Osteocyte (in vitro differentiated cells): Measurements from ENCODE around the gene PRIMPOL. TPM values are rescaled to one million over a fixed set of nuclear protein-coding genes. Genes with fewer than 3 reads are reported as not detected.
"Not testable (repeated sequence)": the region's sequence is repeated elsewhere in the genome, so short reads cannot be mapped to it uniquely, and the experiment has no call there.

Source experiments
- DNase-seq: peaks from one replicate; pipeline ENCODE4 v3.0.0; 2021; ENCODE audit warnings: mixed read lengths; ENCODE audit not compliant: unreplicated experiment; ENCODE audit errors: extremely low spot score
- H3K27ac Mint-ChIP-seq: one replicate; pipeline ENCODE4 v1.8.0; 2021; ENCODE audit warnings: mild to moderate bottlenecking, mixed read lengths; ENCODE audit not compliant: unreplicated experiment
- H3K27me3 Mint-ChIP-seq: one replicate; pipeline ENCODE4 v1.8.0; 2021; ENCODE audit warnings: mixed read lengths; ENCODE audit not compliant: unreplicated experiment
- H3K36me3 Mint-ChIP-seq: one replicate; pipeline ENCODE4 v1.8.0; 2021; ENCODE audit warnings: mixed read lengths; ENCODE audit not compliant: unreplicated experiment
- H3K4me1 Mint-ChIP-seq: one replicate; pipeline ENCODE4 v1.8.0; 2021; ENCODE audit warnings: mixed read lengths; ENCODE audit not compliant: unreplicated experiment
- H3K4me3 Mint-ChIP-seq: one replicate; pipeline ENCODE4 v1.8.0; 2021; ENCODE audit warnings: mild to moderate bottlenecking, moderate library complexity, mixed read lengths; ENCODE audit not compliant: unreplicated experiment
- H3K9me3 Mint-ChIP-seq: one replicate; pipeline ENCODE4 v1.8.0; 2021; ENCODE audit warnings: mixed read lengths; ENCODE audit not compliant: unreplicated experiment
- CTCF ChIP-seq: fragments of 200-600 bp; sonication (generic); IDR thresholded peaks from 2 replicates; pipeline ENCODE4 v1.5.0; 2021; ENCODE audit warnings: antibody characterized with exemption, mild to moderate bottlenecking, moderate library complexity
- total RNA-seq: library from RNA; stranded (reverse); gene quantifications from 2 replicates; pipeline ENCODE4 v1.2.1, GENCODE V29; 2021

The PRIMPOL gene
- total RNA-seq, 1 donor from 2014 or later = 17.5 TPM

GRCh38 chr4:184733654-184734524 lies 84.4 kb downstream of the PRIMPOL start, which contains the start of gene CENPU:
Gene CENPU (minus strand): TSS chr4:184734096. CDS start chr4:184734062, 34 bp downstream.
- H3K27ac Mint-ChIP-seq = peak within 1 kb of the TSS; percentile 85
- no peak for TF ChIP-seq CTCF
- H3K36me3 Mint-ChIP-seq = no peaks in the 10 kb centered on the region
- peak; percentile 99 for DNase-seq
- H3K27me3 Mint-ChIP-seq = no peaks in the 10 kb centered on the region
- no peaks in the 10 kb centered on the region for H3K9me3 Mint-ChIP-seq
- peaks cover 42% of the 10 kb centered on the region for H3K4me1 Mint-ChIP-seq
- peak within 1 kb of the TSS; percentile 95 for H3K4me3 Mint-ChIP-seq

GRCh38 chr4:184734758-184735157 lies 85.2 kb downstream of the PRIMPOL start:
- Mint-ChIP-seq H3K4me3 (peak overlapping the region; percentile 95), H3K4me1 (peaks cover 34% of the 10 kb centered on the region), H3K9me3 (no peaks in the 10 kb centered on the region), H3K27ac (peak overlapping the region; percentile 85), H3K27me3 (no peaks in the 10 kb centered on the region), H3K36me3 (no peaks in the 10 kb centered on the region)
- no peak for DNase-seq
- TF ChIP-seq CTCF = no peak

- not testable (repeated sequence) for H3K4me3 Mint-ChIP-seq, H3K27me3 Mint-ChIP-seq
These were observed 90.0 kb downstream of the PRIMPOL start for GRCh38 chr4:184739575-184739974.

GRCh38 chr4:184740980-184741391 lies 91.4 kb downstream of the PRIMPOL start:
- Mint-ChIP-seq H3K36me3 (no peaks in the 10 kb centered on the region), H3K4me3 (no peak overlapping the region), H3K4me1 (peaks cover 4% of the 10 kb centered on the region), H3K27ac (no peak overlapping the region), H3K9me3 (peaks cover 4% of the 10 kb centered on the region), H3K27me3 (no peaks in the 10 kb centered on the region)
- DNase-seq = no peak
- TF ChIP-seq CTCF = no peak

More at GRCh38 chr4:184739575-184739974, 90.0 kb downstream of the PRIMPOL start:
- H3K9me3 Mint-ChIP-seq, DNase-seq, H3K36me3 Mint-ChIP-seq, H3K4me1 Mint-ChIP-seq, H3K27ac Mint-ChIP-seq: not testable (repeated sequence)

GRCh38 chr4:184741651-184742050 lies 92.1 kb downstream of the PRIMPOL start:
- not testable (repeated sequence) for H3K4me3 Mint-ChIP-seq, H3K27ac Mint-ChIP-seq

GRCh38 chr4:184743650-184744049 lies 94.1 kb downstream of the PRIMPOL start:
- Mint-ChIP-seq H3K36me3 (no peaks in the 10 kb centered on the region), H3K27me3 (no peaks in the 10 kb centered on the region), H3K27ac (no peak overlapping the region), H3K4me3 (no peak overlapping the region), H3K4me1 (peaks cover 20% of the 10 kb centered on the region), H3K9me3 (peaks cover 4% of the 10 kb centered on the region)
- DNase-seq = no peak
- TF ChIP-seq CTCF = no peak

More at GRCh38 chr4:184741651-184742050, 92.1 kb downstream of the PRIMPOL start:
- H3K27me3 Mint-ChIP-seq, H3K9me3 Mint-ChIP-seq, DNase-seq, H3K36me3 Mint-ChIP-seq: not testable (repeated sequence)
- peaks cover 10% of the 10 kb centered on the region for H3K4me1 Mint-ChIP-seq
